ENCODE results near the gene CRACR2B.

The CRACR2B gene

DNA sequence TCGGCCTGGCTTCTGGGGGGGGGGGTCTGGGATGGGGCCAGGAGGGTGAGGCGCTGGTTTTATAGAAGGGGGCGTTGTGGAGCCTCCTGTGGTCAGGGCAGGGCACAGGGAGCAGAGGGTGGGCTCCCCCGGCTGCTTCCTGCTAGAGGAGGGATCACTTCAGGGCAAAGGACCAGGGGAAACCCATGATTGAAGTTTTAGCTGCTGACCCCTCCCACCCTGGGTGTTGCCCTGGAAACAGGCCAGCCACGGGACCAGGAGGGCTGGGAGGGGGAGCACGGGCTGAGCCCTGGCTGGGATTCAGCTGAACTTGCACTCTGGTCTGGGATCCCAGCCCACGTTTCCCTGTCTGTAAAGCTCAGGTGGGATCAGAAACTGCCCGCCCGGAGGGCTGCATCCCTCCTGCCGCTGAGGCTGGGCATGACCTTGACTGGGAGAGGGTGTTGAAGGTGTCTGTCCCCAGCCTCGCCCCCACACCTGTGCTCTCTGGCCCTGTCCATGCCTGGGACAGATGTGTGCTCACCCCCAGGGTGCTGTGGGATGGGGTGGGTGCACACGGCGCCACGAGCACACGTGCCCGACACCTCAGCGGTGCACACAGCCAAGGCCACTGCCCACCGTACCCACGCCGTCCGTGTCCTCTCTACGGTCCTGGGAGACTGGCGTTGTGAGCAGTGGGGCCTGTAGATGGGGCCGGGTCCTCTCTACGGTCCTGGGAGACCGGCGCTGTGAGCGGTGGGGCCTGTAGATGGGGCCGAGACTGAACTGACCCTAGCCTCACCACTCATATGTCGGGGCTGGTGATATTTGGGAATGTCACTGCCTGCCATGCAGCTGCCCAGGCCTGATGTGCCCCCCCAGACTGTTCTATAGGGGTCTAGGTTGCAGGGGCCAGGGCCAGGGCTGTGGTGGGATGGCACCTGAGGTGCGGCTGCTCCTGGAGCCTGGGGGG is 17.2 kb downstream of the CRACR2B start:
- no peaks in the 10 kb centered on the region for H3K9me3 Mint-ChIP-seq
- H3K36me3 Mint-ChIP-seq (ENCODE audit: insufficient read depth) = peaks cover 5% of the 10 kb centered on the region
- no peak for ATAC-seq (replicated peaks; ENCODE audit: extremely low read depth, poor library complexity, severe bottlenecking)
- H3K27me3 Mint-ChIP-seq = no peaks in the 10 kb centered on the region
- peak overlapping the region; percentile 75 for H3K4me3 Mint-ChIP-seq
- no peak overlapping the region for H3K27ac Mint-ChIP-seq (ENCODE audit: low read depth)
- no peak for DNase-seq (ENCODE audit: low spot score in 2 of 2)
- H3K4me1 Mint-ChIP-seq = peaks cover 16% of the 10 kb centered on the region

DNA sequence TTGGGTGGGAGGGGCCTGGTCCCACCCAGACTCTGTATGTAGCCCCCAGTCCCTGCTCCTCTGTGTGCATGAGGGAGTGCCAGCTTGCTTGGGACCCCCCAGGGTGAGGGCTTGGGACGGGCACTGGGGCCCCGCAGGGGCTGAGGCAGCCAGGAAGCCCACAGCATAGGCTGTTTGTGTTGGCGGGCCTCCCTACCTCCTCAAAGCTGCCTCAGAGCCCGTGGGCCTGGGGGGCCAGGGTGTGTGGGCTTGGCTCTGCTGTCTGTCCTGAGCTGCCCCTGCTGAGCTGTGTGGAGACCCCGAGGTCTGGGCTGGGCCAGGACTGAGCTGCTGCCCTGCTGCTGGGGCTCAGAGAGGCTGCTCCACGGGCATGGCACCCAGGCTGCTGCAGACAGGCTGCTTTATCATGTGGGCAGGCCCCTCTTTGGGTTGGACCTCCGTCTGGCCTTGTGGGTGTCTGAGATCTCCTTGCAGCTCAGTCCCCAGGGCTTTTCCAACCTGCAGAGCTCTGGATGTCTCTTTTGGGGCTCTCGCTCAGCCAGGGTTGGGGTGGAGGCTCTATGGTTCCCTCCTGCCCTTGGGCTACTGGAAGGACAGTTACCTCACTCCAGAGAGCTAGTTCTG is 18.3 kb downstream of the CRACR2B start:
- Mint-ChIP-seq H3K4me1 (peaks cover 10% of the 10 kb centered on the region), H3K4me3 (no peak overlapping the region), H3K9me3 (no peaks in the 10 kb centered on the region), H3K27me3 (no peaks in the 10 kb centered on the region), H3K36me3 (ENCODE audit: insufficient read depth) (peaks cover 5% of the 10 kb centered on the region), H3K27ac (ENCODE audit: low read depth) (no peak overlapping the region)
- ATAC-seq (replicated peaks; ENCODE audit: extremely low read depth, poor library complexity, severe bottlenecking) (no peak), DNase-seq (ENCODE audit: low spot score in 2 of 2) (no peak)

GRCh38 chr11:846496-847098 is 18.9 kb downstream of the CRACR2B start:
- Mint-ChIP-seq H3K9me3 (no peaks in the 10 kb centered on the region), H3K4me3 (no peak overlapping the region), H3K27me3 (no peaks in the 10 kb centered on the region), H3K36me3 (ENCODE audit: insufficient read depth) (peaks cover 5% of the 10 kb centered on the region), H3K4me1 (peaks cover 5% of the 10 kb centered on the region), H3K27ac (ENCODE audit: low read depth) (no peak overlapping the region)
- DNase-seq (ENCODE audit: low spot score in 2 of 2) = no peak
- ATAC-seq (replicated peaks; ENCODE audit: extremely low read depth, poor library complexity, severe bottlenecking) = no peak

DNA sequence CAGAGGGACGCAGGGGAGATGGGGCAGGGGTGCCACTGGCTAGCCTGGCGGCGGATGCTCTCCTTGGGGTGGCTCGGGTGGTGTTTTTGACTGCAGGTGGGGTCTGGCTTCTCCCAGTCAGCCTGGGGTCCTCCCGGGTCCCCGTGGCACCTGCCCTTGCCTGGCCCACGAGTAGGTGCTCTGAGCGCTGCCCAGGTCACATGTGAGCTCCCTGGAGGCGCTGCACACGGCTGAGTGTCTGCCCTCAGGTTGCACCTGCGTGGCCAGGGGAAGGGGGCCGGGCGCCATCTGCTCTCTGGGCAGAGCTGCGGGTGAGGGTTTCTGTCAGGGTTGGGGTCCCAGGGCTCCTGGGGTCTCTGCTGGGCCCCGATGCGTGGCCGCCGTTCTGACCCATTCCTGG is 20.2 kb downstream of the CRACR2B start:
- no peak overlapping the region for H3K27ac Mint-ChIP-seq (ENCODE audit: low read depth)
- H3K36me3 Mint-ChIP-seq (ENCODE audit: insufficient read depth) = peaks cover 6% of the 10 kb centered on the region
- H3K4me1 Mint-ChIP-seq = peaks cover 5% of the 10 kb centered on the region
- H3K9me3 Mint-ChIP-seq = no peaks in the 10 kb centered on the region
- H3K4me3 Mint-ChIP-seq = peak overlapping the region; percentile 56
- ATAC-seq (replicated peaks; ENCODE audit: extremely low read depth, poor library complexity, severe bottlenecking) (no peak), DNase-seq (ENCODE audit: low spot score in 2 of 2) (no peak)
- H3K27me3 Mint-ChIP-seq = no peaks in the 10 kb centered on the region

- peak; percentile 64 for ATAC-seq (replicated peaks; ENCODE audit: extremely low read depth, poor library complexity, severe bottlenecking)
- Mint-ChIP-seq H3K36me3 (ENCODE audit: insufficient read depth) (peaks cover 6% of the 10 kb centered on the region), H3K4me1 (peaks cover 5% of the 10 kb centered on the region), H3K27ac (ENCODE audit: low read depth) (no peak overlapping the region), H3K9me3 (no peaks in the 10 kb centered on the region), H3K4me3 (peak overlapping the region; percentile 56), H3K27me3 (no peaks in the 10 kb centered on the region)
- DNase-seq (ENCODE audit: low spot score in 2 of 2) = peak; percentile 46 to 61
Measured at GRCh38 chr11:848380-848931, 20.7 kb downstream of the CRACR2B start.

DNA sequence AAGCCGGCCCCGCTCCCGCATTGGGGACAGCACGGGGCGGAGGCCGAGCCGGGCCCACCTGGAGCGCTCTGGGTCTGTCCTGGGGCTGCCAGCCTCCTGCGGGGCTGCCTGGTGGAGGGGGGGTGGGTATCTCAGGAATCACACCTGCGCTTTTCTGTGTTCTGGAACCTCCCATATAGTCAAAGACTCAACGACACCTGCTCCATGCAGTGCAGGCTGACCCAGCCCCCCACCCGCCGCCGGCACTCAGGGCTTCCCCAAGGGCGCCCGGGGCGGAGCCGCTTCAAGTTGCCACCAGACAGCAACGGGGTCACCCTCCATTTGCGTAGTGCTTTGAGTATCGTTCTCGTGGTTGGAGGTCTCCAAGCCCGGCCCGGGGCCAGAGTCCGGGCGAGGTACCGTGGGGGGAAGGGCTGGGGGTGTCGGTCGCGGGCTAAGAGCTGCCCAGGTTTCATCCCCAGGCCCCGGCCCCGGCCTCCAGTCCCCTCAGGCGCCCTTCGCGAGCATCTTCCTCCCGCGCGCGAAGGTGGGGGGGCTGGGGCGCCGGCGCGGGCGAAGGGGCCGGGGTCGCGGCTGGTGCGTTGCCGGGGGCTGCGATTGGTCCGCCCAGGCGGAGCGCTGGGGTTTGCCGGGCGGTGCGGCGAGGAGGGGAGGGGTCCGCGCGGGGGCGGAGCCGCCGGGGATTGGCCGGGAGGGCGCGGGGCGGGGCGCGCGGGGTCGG is 21.5 kb downstream of the CRACR2B start:
- DNase-seq (ENCODE audit: low spot score in 2 of 2) (no peak), ATAC-seq (replicated peaks; ENCODE audit: extremely low read depth, poor library complexity, severe bottlenecking) (no peak)
- Mint-ChIP-seq H3K4me1 (peaks cover 5% of the 10 kb centered on the region), H3K9me3 (no peaks in the 10 kb centered on the region), H3K27me3 (no peaks in the 10 kb centered on the region), H3K27ac (ENCODE audit: low read depth) (no peak overlapping the region), H3K36me3 (ENCODE audit: insufficient read depth) (peaks cover 4% of the 10 kb centered on the region), H3K4me3 (peak overlapping the region; percentile 56)

- Mint-ChIP-seq H3K4me1 (peaks cover 5% of the 10 kb centered on the region), H3K4me3 (peak overlapping the region; percentile 11), H3K36me3 (ENCODE audit: insufficient read depth) (peaks cover 4% of the 10 kb centered on the region), H3K27me3 (no peaks in the 10 kb centered on the region), H3K9me3 (no peaks in the 10 kb centered on the region), H3K27ac (ENCODE audit: low read depth) (no peak overlapping the region)
- ATAC-seq (replicated peaks; ENCODE audit: extremely low read depth, poor library complexity, severe bottlenecking) = no peak
- DNase-seq (ENCODE audit: low spot score in 2 of 2) = no peak
Measured at GRCh38 chr11:849951-850774, 22.4 kb downstream of the CRACR2B start.

DNA sequence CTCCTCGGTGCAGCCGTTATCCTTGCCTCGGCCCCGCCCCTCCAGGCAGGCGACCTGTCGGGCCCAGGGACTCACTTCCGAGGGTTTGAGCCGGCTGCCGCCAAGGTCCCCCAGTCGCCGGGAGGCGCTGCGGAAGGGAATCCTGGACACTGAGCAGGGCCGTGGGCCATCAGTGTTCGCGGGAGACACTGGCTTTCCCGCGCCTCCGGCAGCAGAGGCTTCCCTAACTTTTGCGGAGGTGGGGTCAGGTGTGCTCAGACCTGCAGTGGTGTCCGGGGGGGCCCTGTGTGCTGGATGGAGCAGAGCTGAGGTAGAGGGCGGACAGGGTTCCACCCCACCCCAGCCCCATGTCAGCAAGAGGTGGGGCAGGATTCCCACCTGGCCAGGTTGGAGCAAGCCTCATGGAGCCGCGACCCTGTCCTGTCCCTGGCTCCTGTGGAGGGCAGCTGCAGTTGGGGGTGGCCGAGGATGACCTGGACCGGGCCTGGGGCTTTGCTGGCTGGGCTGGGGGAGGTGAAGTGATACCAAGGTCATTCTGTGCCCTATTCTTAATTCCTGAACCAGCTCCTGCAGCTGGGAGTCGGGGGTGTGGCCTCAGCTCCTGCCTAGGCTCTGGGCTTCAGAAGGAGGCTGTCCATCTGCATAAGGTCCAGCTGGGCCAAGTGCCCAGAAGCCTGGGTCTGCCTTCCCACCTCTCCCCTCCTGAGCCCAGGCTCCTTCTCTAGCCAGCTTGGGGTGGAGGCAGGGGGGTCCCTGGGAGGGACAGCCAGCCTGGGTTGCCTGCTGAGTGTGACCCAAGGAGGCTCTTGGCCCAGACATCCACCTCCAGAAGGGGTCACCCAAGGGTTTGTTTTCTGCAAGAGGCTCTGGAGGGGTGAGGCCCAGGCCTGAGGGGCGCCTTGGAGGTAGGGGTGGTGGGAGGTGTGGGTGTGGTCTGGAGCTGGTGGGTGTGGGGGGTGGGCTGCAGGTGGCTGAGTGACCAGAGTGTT is 23.4 kb downstream of the CRACR2B start:
- Mint-ChIP-seq H3K36me3 (ENCODE audit: insufficient read depth) (peaks cover 4% of the 10 kb centered on the region), H3K27me3 (no peaks in the 10 kb centered on the region), H3K4me3 (peak overlapping the region; percentile 4), H3K9me3 (no peaks in the 10 kb centered on the region), H3K4me1 (peaks cover 5% of the 10 kb centered on the region), H3K27ac (ENCODE audit: low read depth) (no peak overlapping the region)
- ATAC-seq (replicated peaks; ENCODE audit: extremely low read depth, poor library complexity, severe bottlenecking) (no peak), DNase-seq (ENCODE audit: low spot score in 2 of 2) (no peak)

DNA sequence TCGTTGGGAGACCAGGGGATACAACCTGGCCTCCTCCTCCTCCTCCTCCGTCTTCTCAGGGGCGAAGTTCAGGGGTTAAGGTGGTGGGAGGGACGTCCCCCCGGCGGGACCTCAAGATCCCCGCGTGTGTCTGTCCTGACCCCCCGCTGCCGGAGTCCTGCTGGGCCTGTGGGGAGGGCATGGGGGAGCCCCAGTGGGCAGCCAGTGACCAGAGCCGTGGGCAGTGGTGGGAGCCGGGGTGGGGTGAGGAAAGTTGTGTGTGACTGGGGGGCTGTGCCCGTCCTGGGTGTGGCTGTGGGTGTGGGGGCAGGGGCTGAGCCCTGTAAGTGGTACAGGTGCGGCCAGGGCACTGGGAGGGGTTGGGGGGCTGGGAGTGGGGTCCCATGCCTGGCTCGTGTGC is 25.0 kb downstream of the CRACR2B start:
- Mint-ChIP-seq H3K36me3 (ENCODE audit: insufficient read depth) (peaks cover 4% of the 10 kb centered on the region), H3K9me3 (no peaks in the 10 kb centered on the region), H3K4me3 (no peak overlapping the region), H3K4me1 (peaks cover 12% of the 10 kb centered on the region), H3K27ac (ENCODE audit: low read depth) (no peak overlapping the region), H3K27me3 (no peaks in the 10 kb centered on the region)
- ATAC-seq (replicated peaks; ENCODE audit: extremely low read depth, poor library complexity, severe bottlenecking) (no peak), DNase-seq (ENCODE audit: low spot score in 2 of 2) (no peak)

GRCh38 chr11:853682-854448 is 26.1 kb downstream of the CRACR2B start:
- ATAC-seq (replicated peaks; ENCODE audit: extremely low read depth, poor library complexity, severe bottlenecking) (no peak), DNase-seq (ENCODE audit: low spot score in 2 of 2) (no peak)
- Mint-ChIP-seq H3K4me1 (peaks cover 7% of the 10 kb centered on the region), H3K4me3 (no peak overlapping the region), H3K9me3 (no peaks in the 10 kb centered on the region), H3K27ac (ENCODE audit: low read depth) (no peak overlapping the region), H3K27me3 (no peaks in the 10 kb centered on the region), H3K36me3 (ENCODE audit: insufficient read depth) (peaks cover 6% of the 10 kb centered on the region)

All from central memory CD8-positive, alpha-beta T cell (primary cell).